GM12878 (cell line): ENCODE results near the gene PPP2R2B. TPM values are rescaled to one million over a fixed set of nuclear protein-coding genes. Genes with fewer than 3 reads are reported as not detected.

Source experiments
- ATAC-seq: fragments of 200-7000 bp; cut with Tn5 transposase; 3 replicates; pipeline ENCODE4 v1.9.1; 2020; ENCODE audit warnings: mild to moderate bottlenecking, moderate library complexity
- BruUV-seq: library from RNA; stranded (reverse); fragments of 400-500 nt; replicated peaks from 2 replicates; lab custom pipeline; 2021; lab: Mats Ljungman, UMichigan
- CTCF ChIA-PET: fragments of 300-600 bp; sonication (Branson Sonifier 250); formaldehyde crosslinking; extraction: SDS; loops from one replicate; lab custom pipeline; 2021; ENCODE audit warnings: inconsistent platforms; lab: Yijun Ruan, JAX
- POLR2A ChIA-PET: fragments of 350-600 bp; formaldehyde crosslinking; extraction: SDS; loops from one replicate; lab custom pipeline; 2021; ENCODE audit warnings: inconsistent platforms; lab: Charles Lee
- RAD21 ChIA-PET: fragments of 300-600 bp; sonication (Branson Sonifier 250); formaldehyde crosslinking; loops from one replicate; lab custom pipeline; 2023; ENCODE audit warnings: antibody characterized with exemption; ENCODE audit not compliant: unreplicated experiment; lab: Charles Lee
- SMC1A ChIA-PET: fragments of 300-600 bp; sonication (Branson Sonifier 250); formaldehyde crosslinking; loops from one replicate; lab custom pipeline; 2023; ENCODE audit not compliant: unreplicated experiment, uncharacterized antibody; lab: Charles Lee
- DNase-seq: peaks from one replicate; pipeline ENCODE4 v3.0.0-alpha.2; 2011; ENCODE audit warnings: low read depth, low spot score
- FAIRE-seq: peaks from 3 replicates; lab custom pipeline; 2011; peaks lifted over from hg19 to GRCh38; lab: Jason Lieb, UNC
- H2AFZ ChIP-seq: 2 replicates; pipeline ENCODE4 v1.6.0; 2011; ENCODE audit warnings: low read depth, low read length, control low read depth; ENCODE audit not compliant: control insufficient read depth
- H3K27ac ChIP-seq: 2 replicates; pipeline ENCODE4 v1.5.1; 2011; ENCODE audit warnings: control low read depth; ENCODE audit not compliant: control insufficient read depth, insufficient read depth
- H3K27me3 ChIP-seq, 2 experiments: replicated peaks in 1 of 2; 2 replicates each; pipeline versions ENCODE4 v1.6.0 to v1.6.1; 2011; ENCODE audit warnings: low read length in 1 of 2; ENCODE audit not compliant: control insufficient read depth in 2 of 2, insufficient read depth in 2 of 2
- H3K36me3 ChIP-seq, 2 experiments: 2 replicates each; pipeline ENCODE4 v1.5.1; 2011; ENCODE audit warnings: low read length in 1 of 2; ENCODE audit not compliant: control insufficient read depth in 2 of 2, insufficient read depth in 2 of 2
- H3K4me1 ChIP-seq: 2 replicates; pipeline ENCODE4 v1.6.1; 2011; ENCODE audit warnings: mild to moderate bottlenecking, low read length, moderate library complexity, mixed read lengths; ENCODE audit not compliant: control insufficient read depth, insufficient read depth
- H3K4me2 ChIP-seq: 2 replicates; pipeline ENCODE4 v1.6.0; 2011; ENCODE audit warnings: control low read depth; ENCODE audit not compliant: control insufficient read depth, insufficient read depth
- H3K4me3 ChIP-seq: fragments of 200-600 bp; sonication (generic); 2 replicates; pipeline ENCODE4 v1.5.1; 2016
- H3K79me2 ChIP-seq: 2 replicates; pipeline ENCODE4 v1.6.0; 2011; ENCODE audit warnings: low read length; ENCODE audit not compliant: control insufficient read depth, insufficient read depth
- H3K9ac ChIP-seq: 2 replicates; pipeline ENCODE4 v1.8.0; 2011; ENCODE audit warnings: low read length, control low read depth, mixed read lengths; ENCODE audit not compliant: control insufficient read depth, insufficient read depth
- H3K9me3 ChIP-seq: replicated peaks from 3 replicates; pipeline ENCODE4 v1.5.1; 2011; ENCODE audit warnings: mild to moderate bottlenecking, low read length; ENCODE audit not compliant: control insufficient read depth, insufficient read depth
- H4K20me1 ChIP-seq: 2 replicates; pipeline ENCODE4 v1.6.0; 2011; ENCODE audit not compliant: control insufficient read depth, insufficient read depth
- ATF7 ChIP-seq: fragments of 450-650 bp; IDR thresholded peaks from 2 replicates; pipeline ENCODE4 v1.6.1; 2016; ENCODE audit warnings: low read depth, mild to moderate bottlenecking
- CEBPB ChIP-seq, 2 experiments: fragments of 150-350 bp in 1 of 2; IDR thresholded peaks; 2 replicates each; pipeline ENCODE4 v1.6.1; 2012 to 2014; ENCODE audit warnings: low read depth in 2 of 2, low read length in 2 of 2, borderline replicate concordance in 1 of 2, inconsistent platforms in 1 of 2
- DPF2 ChIP-seq: fragments of 450-650 bp; IDR thresholded peaks from 2 replicates; pipeline ENCODE4 v1.6.1; 2017; ENCODE audit warnings: mild to moderate bottlenecking
- RAD21 ChIP-seq: IDR thresholded peaks from 2 replicates; pipeline ENCODE4 v1.6.1; 2011; ENCODE audit warnings: mild to moderate bottlenecking, low read depth, low read length, moderate library complexity; ENCODE audit not compliant: insufficient read depth
- RBBP5 ChIP-seq: fragments of 200-600 bp; sonication (generic); conservative IDR thresholded peaks from 2 replicates; pipeline ENCODE4 v1.6.1; 2016
- ZNF24 ChIP-seq: fragments of 450-650 bp; IDR thresholded peaks from 2 replicates; pipeline ENCODE4 v1.6.1; 2017; ENCODE audit warnings: antibody characterized with exemption, mild to moderate bottlenecking
- ZSCAN29 ChIP-seq: fragments of 450-650 bp; IDR thresholded peaks from 2 replicates; pipeline ENCODE4 v1.6.1; 2017; ENCODE audit warnings: mild to moderate bottlenecking, moderate library complexity
- WGBS: methylation state at CpG from one replicate; pipeline ENCODE4 v1.1.6; 2016; ENCODE audit warnings: low lambda C conversion rate; ENCODE audit not compliant: insufficient replicate concordance, insufficient coverage; ENCODE audit errors: missing lambda C conversion rate; 5-methylcytosine and 5-hydroxymethylcytosine counted together
- in situ Hi-C: fragments of 300-500 bp; cut with MboI; formaldehyde crosslinking; loops from 9 replicates; pipeline ENCODE4 v1.14.3; 2018; ENCODE audit warnings: mixed read lengths
- intact Hi-C: fragments of 100-400 bp; cut with micrococcal nuclease; formaldehyde crosslinking; loops from one replicate; pipeline ENCODE4 v1.14.2; 2022; ENCODE audit not compliant: unreplicated experiment
- polyA plus RNA-seq, 11 experiments: library from polyadenylated mRNA; depleted of rRNA in 4 of 11; unstranded in 6 of 11; stranded (reverse) in 5 of 11; fragments of >200 nt; fragmentation: Nextera tagmentation in 4 of 11; fragmentation: Illumina TruSeq in 1 of 11; extraction: Ambion mirVana in 4 of 11; extraction: Trizol in 1 of 11; gene quantifications; 1 replicate in 1 of 11; 2 replicates in 10 of 11; pipeline versions ENCODE4 v1.2.1 to v1.2.3, GENCODE V29; 2011 to 2016; ENCODE audit warnings: inconsistent platforms in 2 of 11, missing spikeins in 2 of 11, low read depth in 1 of 11
- total RNA-seq, 4 experiments: library from RNA; depleted of rRNA in 3 of 4; stranded (reverse); fragments of >200 nt in 3 of 4; fragmentation: Illumina TruSeq in 1 of 4; extraction: Trizol in 1 of 4; gene quantifications; 2 replicates each; pipeline versions ENCODE4 v1.2.1 to v1.2.3, GENCODE V29; 2013 to 2021
- TF ChIP-seq, protein P1 (sequence below): fragments of 450-650 bp; IDR thresholded peaks from 2 replicates; pipeline ENCODE4 v1.6.1; 2017; ENCODE audit warnings: borderline replicate concordance
- TF ChIP-seq, protein P2 (sequence below): fragments of 450-650 bp; formaldehyde crosslinking; IDR thresholded peaks from 2 replicates; pipeline ENCODE4 v1.4.0; 2020; ENCODE audit warnings: mild to moderate bottlenecking, moderate library complexity
- TF ChIP-seq, protein P3 (sequence below): fragments of 450-650 bp; IDR thresholded peaks from 2 replicates; pipeline ENCODE4 v1.6.1; 2016; ENCODE audit warnings: mild to moderate bottlenecking

The PPP2R2B gene
- total and polyA plus RNA-seq, 10 of the 15 experiments (the other 5 are each of a cell fraction or from before 2014, with no cell fraction given) = not detected

DNA sequence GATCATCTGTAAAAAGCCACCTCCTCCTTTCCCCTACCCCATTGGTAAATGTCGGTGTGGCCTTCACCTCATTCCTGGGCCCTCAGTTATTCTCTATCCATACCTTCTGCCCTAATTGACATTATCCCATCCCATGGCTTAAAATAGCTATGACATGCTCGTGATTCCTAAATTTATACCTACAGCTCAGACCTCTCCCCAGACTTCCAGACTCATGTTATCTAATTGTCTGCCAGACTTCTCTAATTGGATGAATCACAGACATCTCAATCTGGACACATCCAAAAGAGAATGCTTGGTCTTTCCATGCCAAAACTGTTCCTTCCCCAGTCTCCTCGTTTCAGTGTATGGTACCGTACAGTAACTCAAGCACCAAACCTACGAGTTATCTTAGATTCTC is 249.6 kb downstream of the PPP2R2B start:
- Histone ChIP-seq H3K4me3 (no peak overlapping the region), H3K9me3 (no peaks in the 10 kb centered on the region), H4K20me1 (no peaks in the 10 kb centered on the region), H3K79me2 (no peaks in the 10 kb centered on the region), H3K27me3 (no peaks in the 10 kb centered on the region; a peak in 1 of 4 replicates), H3K27ac (no peak overlapping the region), H3K36me3 (no peaks in the 10 kb centered on the region), H3K4me1 (no peaks in the 10 kb centered on the region), H2AFZ (no peak overlapping the region), H3K4me2 (no peak overlapping the region), H3K9ac (no peak overlapping the region)
- TF ChIP-seq CEBPB (IDR thresholded peaks at IDR 0.05; ENCODE audit: borderline replicate concordance in 1 of 2, low read depth in 2 of 2, low read length in 2 of 2) (no peak), RBBP5 (no peak), ZSCAN29 (no peak)
- in situ Hi-C loops = no loop called here
- ChIA-PET POLR2A (no interaction called here), CTCF (no interaction called here), SMC1A (no interaction called here), RAD21 (no interaction called here)
- 20% methylated on average over 5 of the region's 5 CpGs for WGBS
- no TSS peak for BruUV-seq
- no peak for FAIRE-seq
- intact Hi-C loops = no loop called here
- DNase-seq = no peak
- no peak for ATAC-seq

DNA sequence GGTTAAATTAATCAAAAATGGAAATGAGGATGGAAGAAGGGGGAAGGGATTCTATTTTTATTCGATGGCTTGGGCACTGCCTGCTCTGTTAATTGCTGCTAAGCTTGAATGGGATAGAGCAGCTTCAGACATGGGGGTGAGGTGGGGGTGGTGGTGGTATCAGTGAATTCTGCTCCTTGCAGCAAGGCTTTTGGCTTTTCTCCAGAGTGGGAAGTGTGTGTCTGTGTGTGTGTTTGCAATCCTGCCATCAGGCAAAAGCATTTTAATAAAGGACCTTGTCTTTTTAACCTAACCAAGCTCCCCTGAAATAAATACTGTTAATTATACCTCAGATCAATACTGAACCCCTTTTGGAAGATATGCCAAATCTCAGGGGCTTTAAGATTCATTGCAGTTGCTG is 251.6 kb downstream of the PPP2R2B start:
- ChIA-PET CTCF (no interaction called here), RAD21 (no interaction called here), SMC1A (no interaction called here), POLR2A (no interaction called here)
- intact Hi-C loops = no loop called here
- Histone ChIP-seq H3K4me1 (no peaks in the 10 kb centered on the region), H3K36me3 (no peaks in the 10 kb centered on the region), H3K27me3 (no peaks in the 10 kb centered on the region; a peak in 1 of 4 replicates), H2AFZ (no peak overlapping the region), H3K9ac (no peak overlapping the region), H3K4me3 (no peak overlapping the region), H3K27ac (no peak overlapping the region), H3K4me2 (no peak overlapping the region), H3K9me3 (no peaks in the 10 kb centered on the region), H3K79me2 (no peaks in the 10 kb centered on the region), H4K20me1 (no peaks in the 10 kb centered on the region)
- in situ Hi-C loops = no loop called here
- DNase-seq (no peak), ATAC-seq (no peak), FAIRE-seq (no peak)
- BruUV-seq = no TSS peak
- 0% methylated on average over 1 of the region's 1 CpG for WGBS
- no peak for TF ChIP-seq DPF2
- TF ChIP-seq, protein P1, sequence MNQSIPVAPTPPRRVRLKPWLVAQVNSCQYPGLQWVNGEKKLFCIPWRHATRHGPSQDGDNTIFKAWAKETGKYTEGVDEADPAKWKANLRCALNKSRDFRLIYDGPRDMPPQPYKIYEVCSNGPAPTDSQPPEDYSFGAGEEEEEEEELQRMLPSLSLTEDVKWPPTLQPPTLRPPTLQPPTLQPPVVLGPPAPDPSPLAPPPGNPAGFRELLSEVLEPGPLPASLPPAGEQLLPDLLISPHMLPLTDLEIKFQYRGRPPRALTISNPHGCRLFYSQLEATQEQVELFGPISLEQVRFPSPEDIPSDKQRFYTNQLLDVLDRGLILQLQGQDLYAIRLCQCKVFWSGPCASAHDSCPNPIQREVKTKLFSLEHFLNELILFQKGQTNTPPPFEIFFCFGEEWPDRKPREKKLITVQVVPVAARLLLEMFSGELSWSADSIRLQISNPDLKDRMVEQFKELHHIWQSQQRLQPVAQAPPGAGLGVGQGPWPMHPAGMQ = no peak
- TF ChIP-seq ATF7 = no peak
- TF ChIP-seq, protein P2, sequence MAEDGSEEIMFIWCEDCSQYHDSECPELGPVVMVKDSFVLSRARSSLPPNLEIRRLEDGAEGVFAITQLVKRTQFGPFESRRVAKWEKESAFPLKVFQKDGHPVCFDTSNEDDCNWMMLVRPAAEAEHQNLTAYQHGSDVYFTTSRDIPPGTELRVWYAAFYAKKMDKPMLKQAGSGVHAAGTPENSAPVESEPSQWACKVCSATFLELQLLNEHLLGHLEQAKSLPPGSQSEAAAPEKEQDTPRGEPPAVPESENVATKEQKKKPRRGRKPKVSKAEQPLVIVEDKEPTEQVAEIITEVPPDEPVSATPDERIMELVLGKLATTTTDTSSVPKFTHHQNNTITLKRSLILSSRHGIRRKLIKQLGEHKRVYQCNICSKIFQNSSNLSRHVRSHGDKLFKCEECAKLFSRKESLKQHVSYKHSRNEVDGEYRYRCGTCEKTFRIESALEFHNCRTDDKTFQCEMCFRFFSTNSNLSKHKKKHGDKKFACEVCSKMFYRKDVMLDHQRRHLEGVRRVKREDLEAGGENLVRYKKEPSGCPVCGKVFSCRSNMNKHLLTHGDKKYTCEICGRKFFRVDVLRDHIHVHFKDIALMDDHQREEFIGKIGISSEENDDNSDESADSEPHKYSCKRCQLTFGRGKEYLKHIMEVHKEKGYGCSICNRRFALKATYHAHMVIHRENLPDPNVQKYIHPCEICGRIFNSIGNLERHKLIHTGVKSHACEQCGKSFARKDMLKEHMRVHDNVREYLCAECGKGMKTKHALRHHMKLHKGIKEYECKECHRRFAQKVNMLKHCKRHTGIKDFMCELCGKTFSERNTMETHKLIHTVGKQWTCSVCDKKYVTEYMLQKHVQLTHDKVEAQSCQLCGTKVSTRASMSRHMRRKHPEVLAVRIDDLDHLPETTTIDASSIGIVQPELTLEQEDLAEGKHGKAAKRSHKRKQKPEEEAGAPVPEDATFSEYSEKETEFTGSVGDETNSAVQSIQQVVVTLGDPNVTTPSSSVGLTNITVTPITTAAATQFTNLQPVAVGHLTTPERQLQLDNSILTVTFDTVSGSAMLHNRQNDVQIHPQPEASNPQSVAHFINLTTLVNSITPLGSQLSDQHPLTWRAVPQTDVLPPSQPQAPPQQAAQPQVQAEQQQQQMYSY (CRISPR knock-in tag) = no peak
- no peak for TF ChIP-seq RAD21
- TF ChIP-seq, protein P3, sequence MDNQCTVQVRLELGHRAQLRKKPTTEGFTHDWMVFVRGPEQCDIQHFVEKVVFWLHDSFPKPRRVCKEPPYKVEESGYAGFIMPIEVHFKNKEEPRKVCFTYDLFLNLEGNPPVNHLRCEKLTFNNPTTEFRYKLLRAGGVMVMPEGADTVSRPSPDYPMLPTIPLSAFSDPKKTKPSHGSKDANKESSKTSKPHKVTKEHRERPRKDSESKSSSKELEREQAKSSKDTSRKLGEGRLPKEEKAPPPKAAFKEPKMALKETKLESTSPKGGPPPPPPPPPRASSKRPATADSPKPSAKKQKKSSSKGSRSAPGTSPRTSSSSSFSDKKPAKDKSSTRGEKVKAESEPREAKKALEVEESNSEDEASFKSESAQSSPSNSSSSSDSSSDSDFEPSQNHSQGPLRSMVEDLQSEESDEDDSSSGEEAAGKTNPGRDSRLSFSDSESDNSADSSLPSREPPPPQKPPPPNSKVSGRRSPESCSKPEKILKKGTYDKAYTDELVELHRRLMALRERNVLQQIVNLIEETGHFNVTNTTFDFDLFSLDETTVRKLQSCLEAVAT = no peak
- no peak for TF ChIP-seq ZNF24
